K562 (cell line): ENCODE measurements around the gene TMEM123. TPM values are rescaled to one million over a fixed set of nuclear protein-coding genes. Genes with fewer than 3 reads are reported as not detected.

ENCODE experiments used
- ATAC-seq: fragments of 200-7000 bp; cut with Tn5 transposase; 3 replicates; pipeline ENCODE4 v1.9.1; 2020; ENCODE audit warnings: moderate library complexity
- BruUV-seq: library from RNA; stranded (reverse); fragments of 400-500 nt; replicated peaks from 2 replicates; lab custom pipeline; 2021; lab: Mats Ljungman, UMichigan
- CTCF ChIA-PET: fragments of 300-600 bp; formaldehyde crosslinking; extraction: SDS; loops from one replicate; lab custom pipeline; 2021; ENCODE audit warnings: low intra/inter-chr PET ratio; lab: Yijun Ruan, JAX
- POLR2A ChIA-PET: fragments of 300-600, 350-650 bp; sonication (Branson Sonifier 250); formaldehyde crosslinking; extraction: SDS; loops from one replicate; lab custom pipeline; 2021; ENCODE audit warnings: antibody characterized with exemption, inconsistent platforms; lab: Yijun Ruan, JAX
- DNase-seq, 4 experiments: peaks; one replicate each; pipeline versions ENCODE4 v3.0.0 to v3.0.0-alpha.2; 2011 to 2018; ENCODE audit warnings: low spot score in 3 of 4, mixed read lengths in 3 of 4; ENCODE audit errors: extremely low read depth in 1 of 4
- FAIRE-seq: peaks from 2 replicates; lab custom pipeline; 2011; peaks lifted over from hg19 to GRCh38; lab: Jason Lieb, UNC
- H2AFZ ChIP-seq: 2 replicates; pipeline ENCODE4 v1.6.0; 2011; ENCODE audit warnings: low read depth, low read length, control low read depth, inconsistent platforms
- H3K27ac ChIP-seq: fragments of 200-600 bp; 3 replicates; pipeline ENCODE4 v1.8.0; 2011; ENCODE audit warnings: low read depth, mild to moderate bottlenecking, control low read depth, inconsistent platforms, low read length, moderate library complexity, mixed read lengths; ENCODE audit errors: extremely low read depth
- H3K27me3 ChIP-seq, 2 experiments: fragments of 300-600 bp in 1 of 2; 2 replicates in 1 of 2; 3 replicates in 1 of 2; pipeline versions ENCODE4 v1.6.0 to v1.8.0; 2011; ENCODE audit warnings: inconsistent platforms in 2 of 2, low read length in 2 of 2, mild to moderate bottlenecking in 1 of 2, mixed read lengths in 1 of 2, moderate library complexity in 1 of 2; ENCODE audit not compliant: control insufficient read depth in 2 of 2, insufficient read depth in 2 of 2
- H3K36me3 ChIP-seq: fragments of 300-600 bp; 3 replicates; pipeline ENCODE4 v1.8.0; 2011; ENCODE audit warnings: mild to moderate bottlenecking, low read length, inconsistent platforms; ENCODE audit not compliant: control insufficient read depth, insufficient read depth
- H3K4me1 ChIP-seq, 2 experiments: fragments of 200-600 bp in 1 of 2; replicated peaks in 1 of 2; 2 replicates in 1 of 2; 3 replicates in 1 of 2; pipeline versions ENCODE4 v1.5.1 to v1.8.0; 2011; ENCODE audit warnings: inconsistent platforms in 2 of 2, low read length in 2 of 2, mild to moderate bottlenecking in 1 of 2, mixed read lengths in 1 of 2, moderate library complexity in 1 of 2; ENCODE audit not compliant: control insufficient read depth in 2 of 2, insufficient read depth in 2 of 2
- H3K4me2 ChIP-seq: 2 replicates; pipeline ENCODE4 v1.6.1; 2011; ENCODE audit warnings: low read length, control low read depth, inconsistent platforms, mixed read lengths; ENCODE audit not compliant: insufficient read depth
- H3K4me3 ChIP-seq: fragments of 200-600 bp; sonication (generic), shearing (Covaris generic); 2 replicates; pipeline ENCODE4 v1.5.1; 2016; ENCODE audit warnings: control low read depth, inconsistent platforms
- H3K79me2 ChIP-seq: fragments of 200-600 bp; 3 replicates; pipeline ENCODE4 v1.8.0; 2011; ENCODE audit warnings: low read length, inconsistent platforms; ENCODE audit not compliant: control insufficient read depth, insufficient read depth
- H3K9ac ChIP-seq, 2 experiments: 2 replicates each; pipeline versions ENCODE4 v1.6.0 to v1.6.1; 2011; ENCODE audit warnings: low read depth in 2 of 2, low read length in 2 of 2, control low read depth in 1 of 2, inconsistent platforms in 1 of 2, mild to moderate bottlenecking in 1 of 2, mixed read lengths in 1 of 2; ENCODE audit not compliant: insufficient read depth in 1 of 2
- H3K9me1 ChIP-seq: one replicate; pipeline ENCODE4 v1.6.0; 2011; ENCODE audit warnings: inconsistent platforms, mild to moderate bottlenecking, low read length, moderate library complexity; ENCODE audit not compliant: control insufficient read depth, insufficient read depth
- H3K9me3 ChIP-seq: replicated peaks from 2 replicates; pipeline ENCODE4 v1.5.1; 2011; ENCODE audit warnings: low read depth, low read length, inconsistent platforms; ENCODE audit not compliant: control insufficient read depth, insufficient read depth
- H4K20me1 ChIP-seq: replicated peaks from 2 replicates; pipeline ENCODE4 v1.6.1; 2011; ENCODE audit warnings: low read length, inconsistent platforms, mixed read lengths; ENCODE audit not compliant: control insufficient read depth, insufficient read depth
- ATF7 ChIP-seq: fragments of 450-650 bp; IDR thresholded peaks from 2 replicates; pipeline ENCODE4 v1.7.1; 2014; ENCODE audit warnings: mild to moderate bottlenecking, moderate library complexity
- FOXM1 ChIP-seq, 2 experiments: fragments of 450-650 bp in 1 of 2; sonication (generic) in 1 of 2; formaldehyde crosslinking in 1 of 2; IDR thresholded peaks; 2 replicates each; pipeline versions ENCODE4 v1.6.1 to v1.9.0; 2017 to 2022; ENCODE audit warnings: low read depth in 2 of 2, mild to moderate bottlenecking in 2 of 2, missing genetic modification reagents in 1 of 2, moderate library complexity in 1 of 2
- HMGN3 ChIP-seq: IDR thresholded peaks from 2 replicates; pipeline ENCODE4 v1.6.1; 2011; ENCODE audit warnings: borderline replicate concordance, low read depth, mild to moderate bottlenecking, mixed read lengths, low read length; ENCODE audit not compliant: insufficient read length; ENCODE audit errors: extremely low read depth
- MEIS2 ChIP-seq: fragments of 450-650 bp; IDR thresholded peaks from 2 replicates; pipeline ENCODE4 v1.6.1; 2014; ENCODE audit warnings: mild to moderate bottlenecking; ENCODE audit not compliant: partially characterized antibody
- NCOA1 ChIP-seq: fragments of 450-650 bp; IDR thresholded peaks from 2 replicates; pipeline ENCODE4 v1.6.1; 2016; ENCODE audit warnings: low read depth
- RBBP5 ChIP-seq: fragments of 200-600 bp; sonication (generic); IDR thresholded peaks from 2 replicates; pipeline ENCODE4 v1.6.1; 2012; ENCODE audit warnings: borderline replicate concordance, mild to moderate bottlenecking, low read length, control low read depth, inconsistent platforms; ENCODE audit not compliant: insufficient read depth, poor library complexity, severe bottlenecking
- SMAD1 ChIP-seq: fragments of 150-350 bp; IDR thresholded peaks from 2 replicates; pipeline ENCODE4 v1.6.1; 2014; ENCODE audit warnings: low read length, low read depth; ENCODE audit not compliant: partially characterized antibody
- SMAD4 ChIP-seq: fragments of 250-450 bp; sonication (Bioruptor Pico); conservative IDR thresholded peaks from 2 replicates; pipeline ENCODE4 v1.8.0; 2021; ENCODE audit warnings: inconsistent platforms, mild to moderate bottlenecking, moderate library complexity
- SNRNP70 ChIP-seq: fragments of 200-400 bp; formaldehyde crosslinking; optimal IDR thresholded peaks from 2 replicates; pipeline ENCODE3; 2017; ENCODE audit warnings: low read depth, low read length
- TBP ChIP-seq: optimal IDR thresholded peaks from 2 replicates; pipeline ENCODE3; 2011; ENCODE audit warnings: low read depth, low read length, improper control_type of control experiment
- ZNF165 ChIP-seq: fragments of 250-450 bp; sonication (Bioruptor Pico); IDR thresholded peaks from 2 replicates; pipeline ENCODE4 v1.4.0; 2020; ENCODE audit warnings: borderline replicate concordance
- ZNF408 ChIP-seq: fragments of 250-450 bp; sonication (Bioruptor Pico); IDR thresholded peaks from 2 replicates; pipeline ENCODE4 v1.4.0; 2020; ENCODE audit warnings: low read depth, mild to moderate bottlenecking, moderate library complexity
- ZNF518B ChIP-seq: fragments of 250-450 bp; sonication (Bioruptor Pico); IDR thresholded peaks from 2 replicates; pipeline ENCODE4 v1.5.0; 2021; ENCODE audit warnings: mild to moderate bottlenecking, moderate library complexity
- ZNF766 ChIP-seq: fragments of 200-800 bp; sonication (Bioruptor generic); conservative IDR thresholded peaks from 2 replicates; pipeline ENCODE4 v1.6.1; 2016; ENCODE audit warnings: missing genetic modification characterization, missing compliant biosample characterization
- WGBS: fragments of 100-300 bp; shearing (Covaris generic); methylation state at CpG from one replicate; pipeline ENCODE4 v1.1.6; 2016; ENCODE audit warnings: low coverage, mixed read lengths; ENCODE audit not compliant: insufficient coverage; ENCODE audit errors: missing lambda C conversion rate; 5-methylcytosine and 5-hydroxymethylcytosine counted together
- in situ Hi-C: fragments of 300-500 bp; cut with MboI; formaldehyde crosslinking; loops from 4 replicates; pipeline ENCODE4 v1.15.0; 2018; ENCODE audit warnings: inconsistent platforms, mixed read lengths
- intact Hi-C: fragments of 100-400 bp; cut with micrococcal nuclease; formaldehyde crosslinking; loops from 2 replicates; pipeline ENCODE4 v1.14.2; 2022
- polyA plus RNA-seq, 8 experiments: library from polyadenylated mRNA; depleted of rRNA in 4 of 8; stranded (reverse) in 5 of 8; unstranded in 3 of 8; fragments of >200 nt; fragmentation: Nextera tagmentation in 2 of 8; fragmentation: Illumina TruSeq in 1 of 8; extraction: Ambion mirVana in 2 of 8; extraction: Trizol in 1 of 8; gene quantifications; 2 replicates each; pipeline versions ENCODE4 v1.2.1 to v1.2.3, GENCODE V29; 2011 to 2014; ENCODE audit warnings: inconsistent platforms in 1 of 8, missing spikeins in 1 of 8
- total RNA-seq, 7 experiments: library from RNA; depleted of rRNA in 6 of 7; stranded (reverse); fragments of >200 nt in 6 of 7; fragmentation: Illumina TruSeq in 2 of 7; extraction: Trizol in 2 of 7; gene quantifications; 2 replicates each; pipeline versions ENCODE4 v1.2.1 to v1.2.3, GENCODE V29; 2011 to 2021; ENCODE audit warnings: low replicate concordance in 1 of 7

TMEM123 gene
- total and polyA plus RNA-seq, 9 of the 15 experiments (the other 6 are each of a cell fraction or from before 2014, with no cell fraction given), result 19.8 to 344 (median 82.4) TPM

DNA sequence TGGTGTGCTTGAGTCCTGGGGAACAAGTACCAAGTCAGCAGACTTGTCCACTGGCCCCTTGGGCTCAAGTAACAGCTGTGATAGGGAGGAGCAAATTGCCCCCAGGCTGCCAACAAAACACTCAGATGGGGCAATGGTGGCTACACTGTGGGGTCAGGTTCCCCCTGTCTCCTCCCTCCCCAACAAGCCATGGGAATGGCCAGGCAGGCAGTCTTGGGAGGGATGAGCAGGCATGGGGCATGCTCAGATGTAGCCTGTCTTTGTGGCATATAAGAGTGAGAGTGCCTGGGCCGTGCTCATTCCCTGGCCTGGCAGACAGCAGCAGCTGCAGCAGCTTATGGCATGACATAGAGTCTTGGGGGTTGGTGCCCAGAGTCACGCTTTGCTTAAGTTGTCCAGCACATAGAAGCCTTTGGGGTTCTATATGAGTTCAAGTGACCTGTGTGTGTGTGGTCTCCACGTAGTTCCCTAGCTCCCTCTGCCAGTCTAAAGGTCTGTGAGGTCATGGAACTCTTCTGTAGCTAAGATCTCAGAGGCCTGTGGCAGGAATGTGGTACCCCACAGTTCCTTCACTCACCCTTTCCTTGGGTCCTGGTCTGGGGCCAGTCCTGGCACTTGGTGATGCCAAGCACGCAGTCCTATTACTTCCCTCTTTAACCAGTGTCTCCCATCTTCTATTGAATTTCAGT, 60.9 kb downstream of the TMEM123 start (continued):
- TF ChIP-seq ZNF408 (CRISPR knock-in tag), result no peak

GRCh38 chr11:102390667-102391465, 61.7 kb downstream of the TMEM123 start:
- no TSS peak for BruUV-seq
- FAIRE-seq (peak; percentile 93), DNase-seq (peak; percentile 63 to 87 (median 67)), ATAC-seq (peak; percentile 96)
- Histone ChIP-seq H3K9ac (no peak overlapping the region), H3K9me1 (no peaks in the 10 kb centered on the region), H3K9me3 (peaks cover 3% of the 10 kb centered on the region; the same call in 1 of the 2 replicates), H4K20me1 (no peaks in the 10 kb centered on the region), H3K4me3 (no peak overlapping the region), H3K4me2 (peak overlapping the region; percentile 42), H3K36me3 (peaks cover 34% of the 10 kb centered on the region), H3K27me3 (no peaks in the 10 kb centered on the region), H3K79me2 (no peaks in the 10 kb centered on the region), H2AFZ (no peak overlapping the region; the same call in 1 of the 2 replicates), H3K27ac (no peak overlapping the region), H3K4me1 (peaks cover 8 to 18% of the 10 kb centered on the region in 2 experiments; a peak in 4 of 5 replicates)
- ChIA-PET CTCF (interaction anchor here (0.6 to 1.6 kb wide), 4 partner anchors 64 to 223 kb away, joined by 3 to 9 read pairs (median 3); no protein-coding TSS in a partner anchor), POLR2A (interaction anchor here (0.8 to 1.3 kb wide), 3 partner anchors 9 to 22 kb away, joined by 3 to 4 read pairs (median 3); no protein-coding TSS in a partner anchor)
- intact Hi-C loops (loop anchor here (1.0 to 5.0 kb wide), 3 partner anchors 86 to 104 kb away; no protein-coding TSS in a partner anchor), in situ Hi-C loops (loop anchor here (10.0 kb wide), 1 partner anchor 104 kb away; no protein-coding TSS in a partner anchor)
- WGBS, result 26% methylated on average over 9 of the region's 12 CpGs
- TF ChIP-seq ATF7 (peak; percentile 47; the same call in 1 of the 2 replicates), RBBP5 (no peak), ZNF165 (CRISPR knock-in tag) (no peak), MEIS2 (peak; percentile 78), SNRNP70 (no peak), ZNF766 (CRISPR knock-in tag) (no peak), SMAD1 (no peak), TBP (no peak), HMGN3 (no peak), NCOA1 (no peak), ZNF518B (CRISPR knock-in tag) (no peak), FOXM1 (IDR thresholded peaks at IDR 0.05; ENCODE audit: low read depth) (no peak), FOXM1 (CRISPR knock-in tag; IDR thresholded peaks at IDR 0.05; ENCODE audit: low read depth) (no peak), SMAD4 (no peak)
